Islet precursor cell (in vitro differentiated cells): ENCODE results near the gene SLC7A14.
A peak's percentile ranks its signal among the peaks of the same experiment; 100 is the strongest.

Experiments used
- DNase-seq: peaks from one replicate; pipeline ENCODE4 v3.0.0-alpha.2; 2018

Gene SLC7A14

DNA sequence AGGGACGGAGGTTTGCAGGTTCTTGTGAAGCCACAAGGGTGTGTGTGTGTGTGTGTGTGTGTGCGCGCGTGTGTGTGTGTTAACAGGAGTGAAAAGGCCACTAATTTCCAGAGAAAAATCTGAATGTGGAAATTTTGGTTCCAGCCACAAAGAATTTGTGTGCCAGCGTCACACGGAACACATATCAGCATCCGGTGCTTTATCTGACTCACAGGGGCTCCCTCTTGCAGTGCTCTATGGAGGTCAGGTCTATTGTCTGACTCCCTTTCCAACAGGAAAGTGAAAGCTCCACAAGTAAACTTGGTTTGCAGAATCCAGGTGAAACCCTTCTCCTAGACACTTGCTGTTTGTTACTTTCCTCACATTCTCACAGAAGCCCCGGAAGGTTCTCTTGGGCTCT is 161.0 kb downstream of the SLC7A14 start:
- DNase-seq, result no peak

DNA sequence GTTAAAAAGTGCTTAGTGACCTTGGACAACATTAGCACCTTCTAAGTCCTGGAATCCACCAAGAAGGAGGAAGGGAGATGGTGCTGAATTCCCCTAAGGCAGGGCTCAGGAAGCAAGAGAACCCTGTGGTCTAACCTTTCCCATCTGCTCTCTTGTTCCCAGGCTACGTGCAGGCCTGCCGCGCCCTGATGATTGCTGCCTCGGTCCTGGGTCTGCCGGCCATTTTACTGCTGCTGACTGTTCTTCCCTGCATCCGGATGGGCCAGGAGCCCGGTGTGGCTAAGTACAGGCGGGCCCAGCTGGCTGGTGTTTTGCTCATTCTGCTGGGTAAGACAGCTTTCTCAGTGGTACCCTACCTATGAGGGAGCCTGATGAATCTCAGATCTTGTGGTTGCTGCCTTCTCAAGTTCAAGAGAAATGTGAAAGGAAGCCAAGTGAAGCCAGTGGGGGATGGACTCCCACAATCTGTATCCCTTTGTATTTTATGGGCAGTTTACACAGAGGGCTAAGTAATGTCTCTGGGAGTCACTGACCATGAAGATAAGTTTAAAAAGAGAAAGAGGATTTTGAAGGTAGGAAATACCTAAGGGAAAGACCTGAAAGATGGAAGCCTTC is 162.8 kb downstream of the SLC7A14 start:
- DNase-seq, result no peak

DNA sequence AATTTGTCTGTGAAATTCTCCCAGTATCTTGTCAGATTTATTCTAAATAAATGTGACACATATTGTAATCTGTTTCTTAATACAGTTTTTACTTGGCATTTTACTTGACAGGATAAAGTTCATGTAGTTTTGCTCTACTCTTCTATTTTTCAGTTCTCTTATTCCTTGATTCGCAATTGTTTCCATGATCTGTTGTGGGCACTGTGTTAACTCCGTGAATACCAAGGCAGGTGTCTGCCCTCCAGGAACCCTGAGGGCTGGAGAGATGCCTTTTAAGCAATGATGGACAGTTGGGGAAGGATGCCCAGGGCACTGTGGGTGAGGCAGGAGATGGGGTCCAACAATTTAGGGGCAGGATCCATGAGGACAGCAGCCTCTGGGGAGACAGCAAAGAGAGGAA is 164.1 kb downstream of the SLC7A14 start:
- no peak for DNase-seq

DNA sequence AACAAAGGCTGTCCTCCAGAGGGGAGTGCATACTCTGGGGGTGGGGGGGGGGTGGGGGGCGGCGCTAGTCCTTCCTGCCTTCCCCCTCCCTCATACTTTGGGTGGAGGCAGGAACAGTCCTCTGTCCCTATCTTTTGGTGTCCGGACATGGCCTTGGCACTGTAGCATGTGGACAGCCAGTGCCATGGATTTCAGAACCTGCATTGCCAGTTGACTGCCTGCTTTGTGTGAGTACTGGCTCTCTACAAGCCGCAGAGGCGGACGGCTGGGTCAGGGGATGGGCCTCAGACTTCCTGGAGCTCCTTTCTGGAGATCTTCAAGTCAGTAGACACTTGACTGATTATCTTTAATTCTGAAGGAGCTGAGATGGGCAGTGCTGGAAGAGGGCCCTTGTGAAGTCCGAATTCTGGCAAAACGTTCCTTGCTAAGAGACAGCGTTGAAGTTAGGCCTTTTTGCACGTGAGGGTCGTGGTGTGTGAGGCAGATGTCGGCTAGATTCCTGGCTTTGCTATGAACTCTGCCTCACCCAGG is 164.7 kb downstream of the SLC7A14 start:
- peak; percentile 61 for DNase-seq

DNA sequence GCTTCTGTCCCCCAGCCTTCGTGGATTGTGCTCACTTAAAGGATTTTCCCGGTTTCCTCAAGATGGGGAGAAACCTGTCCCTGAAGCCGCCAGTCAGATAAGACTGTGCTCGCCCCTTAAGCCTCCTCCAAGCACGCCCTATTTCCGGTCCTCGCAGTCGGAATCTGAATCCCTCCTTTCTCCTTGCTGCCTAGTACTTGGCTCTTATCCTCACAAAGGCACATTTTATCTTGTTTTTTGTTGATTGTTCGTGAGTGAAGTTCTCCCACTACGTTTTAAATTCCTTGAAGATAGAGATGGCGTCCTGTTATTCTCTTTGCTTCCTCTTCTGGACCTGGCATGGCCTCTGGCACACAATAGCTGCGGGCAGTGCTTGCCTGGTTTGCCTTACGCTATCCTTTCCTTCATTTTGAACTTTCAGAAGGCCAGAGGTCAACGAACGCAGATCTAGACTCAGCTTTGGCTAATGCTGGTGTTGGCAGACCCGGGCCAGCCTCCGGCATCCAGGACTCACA is 165.5 kb downstream of the SLC7A14 start:
- DNase-seq, result no peak

DNA sequence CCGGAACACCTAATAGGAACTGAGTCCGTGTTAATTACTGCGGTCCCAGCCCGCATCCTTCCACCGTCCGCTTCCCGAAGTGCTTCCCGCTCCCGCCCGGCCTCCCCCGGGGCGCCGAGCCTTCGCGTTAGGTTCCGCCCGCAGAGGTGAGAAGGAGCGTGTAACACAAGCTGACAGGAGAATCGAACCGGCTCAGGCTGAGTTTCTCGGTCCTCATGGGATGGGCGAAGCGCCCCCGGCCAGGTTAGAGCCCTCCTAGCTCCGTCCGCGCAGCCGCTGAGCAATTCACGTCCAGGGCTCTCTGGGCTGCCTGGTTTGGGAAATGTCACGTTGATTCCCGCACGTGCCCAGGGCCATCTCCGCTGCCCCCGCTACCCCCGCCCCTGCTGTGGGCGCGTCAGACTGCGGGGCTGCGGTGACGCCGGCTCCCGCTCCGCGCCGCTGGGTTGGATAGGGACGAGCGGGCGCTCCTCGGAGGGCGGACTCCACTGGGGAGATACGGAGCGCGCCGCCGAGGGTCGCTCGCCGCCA is 166.3 kb downstream of the SLC7A14 start:
- peak; percentile 71 for DNase-seq

DNA sequence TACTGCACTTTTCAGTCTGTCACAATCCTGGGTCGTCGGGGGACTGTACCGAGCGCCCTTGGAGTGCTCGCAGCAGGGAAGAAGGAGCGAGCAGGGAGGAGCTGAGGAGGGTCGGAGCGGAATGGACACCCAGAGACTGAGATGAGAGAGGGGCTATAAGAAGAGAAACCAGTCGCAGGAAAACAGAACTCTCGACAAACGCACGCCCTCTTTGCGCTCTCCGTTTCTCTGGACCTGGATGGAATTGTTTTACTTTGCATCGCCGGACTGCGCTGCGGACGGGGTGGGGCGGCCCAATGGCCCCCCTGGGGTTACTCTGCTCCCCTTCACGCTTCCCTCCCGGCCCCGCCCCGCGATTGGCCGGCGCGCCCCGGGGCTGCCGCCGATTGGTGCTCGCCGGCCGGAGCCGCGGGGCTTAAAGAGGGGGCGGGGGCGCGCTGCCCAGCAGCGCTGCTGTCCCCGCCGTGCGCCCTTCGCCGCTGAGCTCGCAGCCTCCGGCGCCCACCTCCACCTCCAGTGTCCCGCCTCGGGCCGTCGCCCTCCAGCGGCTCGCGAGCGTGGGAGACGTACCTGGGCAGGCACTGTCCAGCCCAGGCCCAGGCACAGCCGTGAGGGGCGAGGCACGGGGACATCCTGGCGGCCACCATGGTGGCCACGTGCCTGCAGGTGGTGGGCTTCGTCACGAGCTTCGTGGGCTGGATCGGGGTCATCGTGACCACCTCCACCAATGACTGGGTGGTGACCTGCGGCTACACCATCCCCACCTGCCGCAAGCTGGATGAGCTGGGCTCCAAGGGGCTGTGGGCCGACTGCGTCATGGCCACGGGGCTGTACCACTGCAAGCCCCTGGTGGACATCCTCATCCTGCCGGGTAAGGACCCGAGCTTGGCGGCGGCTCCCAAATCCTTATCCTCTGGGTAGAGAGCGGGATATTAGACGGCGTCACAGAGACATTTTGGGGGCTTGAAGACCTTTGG is 167.2 kb downstream of the SLC7A14 start, which contains the start of gene CLDN11:
TSS of gene CLDN11 (plus strand) at position 447 of the 977 bp plus-strand sequence. CDS start at position 646, 199 bp downstream.
- DNase-seq, result peak; percentile 58

DNA sequence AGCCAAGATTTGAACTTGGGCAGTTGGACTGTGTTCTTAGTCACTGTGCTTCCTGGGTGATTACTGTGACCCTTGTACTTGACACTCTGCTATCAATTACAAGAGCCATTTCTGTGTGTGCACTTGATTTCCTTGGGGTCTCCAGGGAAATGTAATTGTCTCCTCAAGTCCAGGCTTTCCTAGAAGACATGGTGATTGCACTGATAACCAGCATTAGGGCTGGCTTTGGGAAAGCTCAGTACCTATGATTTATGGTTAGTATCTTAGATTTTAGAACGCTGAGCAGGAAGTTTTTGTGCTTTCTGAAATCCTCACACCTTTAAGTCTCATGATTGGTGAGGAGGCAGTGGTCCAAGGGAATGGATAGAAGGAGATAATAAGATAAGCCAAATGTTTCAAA is 168.8 kb downstream of the SLC7A14 start:
- no peak for DNase-seq

DNA sequence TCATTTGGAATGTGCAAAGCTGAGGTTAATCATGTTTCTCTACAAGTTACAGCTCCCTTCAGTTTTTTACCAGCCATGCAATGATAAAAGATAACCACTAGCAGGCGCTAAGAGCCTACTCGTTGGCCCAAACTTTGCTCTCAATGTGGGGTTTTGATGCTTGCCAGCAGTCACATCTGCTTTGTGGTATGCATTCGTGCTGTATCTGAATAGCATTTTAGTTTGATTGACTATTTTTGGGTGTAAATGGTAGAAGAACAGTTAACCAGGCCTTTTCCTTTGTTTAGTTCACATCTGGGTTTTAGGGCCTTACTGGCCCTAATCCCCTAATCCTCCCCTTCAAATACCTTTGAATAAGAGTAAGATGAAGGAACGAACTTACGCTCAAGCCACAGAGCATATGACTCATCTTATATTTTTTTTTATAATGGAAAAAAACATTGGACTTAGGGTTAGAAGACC is 171.6 kb downstream of the SLC7A14 start:
- no peak for DNase-seq

DNA sequence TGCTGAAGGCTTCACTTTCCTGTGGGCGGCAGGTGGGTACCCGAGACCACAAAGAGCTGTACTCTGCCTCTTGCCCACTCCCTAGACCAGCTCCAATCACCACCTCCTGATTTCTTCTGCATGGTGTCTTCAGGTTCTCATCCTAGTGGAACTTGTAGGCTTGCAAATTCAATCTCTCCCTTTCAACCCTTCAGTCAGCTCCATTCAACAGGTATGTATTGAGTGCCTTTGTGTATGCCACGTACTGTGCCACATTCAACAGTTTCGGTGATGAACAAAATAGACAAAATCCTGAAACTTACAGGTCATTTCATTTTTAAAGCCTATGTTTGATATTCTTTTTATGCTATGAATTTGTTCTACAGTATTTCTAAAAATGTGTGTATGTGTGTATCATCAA is 172.6 kb downstream of the SLC7A14 start:
- DNase-seq, result no peak

DNA sequence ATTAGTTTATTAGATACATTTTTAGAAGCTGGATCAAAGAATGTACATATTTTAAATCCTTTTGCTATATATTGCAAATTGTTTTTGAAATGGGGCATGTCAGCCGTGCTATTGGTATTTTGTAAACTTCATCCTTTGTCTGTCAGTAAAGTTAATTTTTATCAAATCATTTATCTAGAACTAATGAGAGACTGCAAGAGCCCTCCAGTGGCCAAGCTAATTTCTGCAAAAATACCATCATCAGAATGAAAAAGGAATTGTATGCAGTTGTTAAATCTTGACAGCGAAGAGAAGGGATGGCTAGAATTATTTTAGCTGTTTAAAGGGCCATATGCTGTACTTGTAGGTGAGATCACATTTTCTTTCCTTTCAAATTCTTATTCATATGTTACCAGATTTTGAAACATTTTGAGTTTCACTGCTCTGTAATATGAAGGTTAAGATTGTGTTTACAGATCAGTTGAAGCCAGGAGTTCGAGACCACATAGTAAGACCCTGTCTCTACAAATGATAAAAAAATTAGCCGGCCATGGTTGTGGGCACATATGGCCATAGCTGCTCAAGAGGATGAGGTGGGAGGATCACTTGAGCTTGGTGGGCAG is 175.3 kb downstream of the SLC7A14 start:
- DNase-seq, result no peak
